CD14-positive monocyte (primary cell): ENCODE data around the gene TFIP11. TPM values are rescaled to one million over a fixed set of nuclear protein-coding genes. Genes with fewer than 3 reads are reported as not detected.

Experiments
- DNase-seq, 3 donors: peaks; one replicate each; pipeline ENCODE4 v3.0.0-alpha.2; 2011 to 2022
- H2AFZ ChIP-seq: 2 replicates; pipeline ENCODE4 v1.6.0; 2012; ENCODE audit warnings: mild to moderate bottlenecking, low read depth, low read length, inconsistent platforms; ENCODE audit not compliant: insufficient read depth, poor library complexity, severe bottlenecking
- H3K27ac ChIP-seq, 2 donors: 1 replicate in 1 of 2; 2 replicates in 1 of 2; pipeline ENCODE4 v1.5.1; 2012 to 2013; ENCODE audit warnings: low read length in 2 of 2, control low read depth in 1 of 2, inconsistent platforms in 1 of 2, low read depth in 1 of 2, mild to moderate bottlenecking in 1 of 2
- H3K27me3 ChIP-seq, 2 donors: one replicate each; pipeline versions ENCODE4 v1.6.0 to v1.6.1; 2011 to 2013; ENCODE audit warnings: low read length in 2 of 2; ENCODE audit not compliant: control insufficient read depth in 2 of 2, insufficient read depth in 2 of 2
- H3K36me3 ChIP-seq, 2 donors: replicated peaks in 1 of 2; 1 replicate in 1 of 2; 2 replicates in 1 of 2; pipeline versions ENCODE4 v1.5.1 to v1.6.1; 2012 to 2013; ENCODE audit warnings: low read length in 2 of 2, control low read depth in 1 of 2, inconsistent platforms in 1 of 2, mild to moderate bottlenecking in 1 of 2; ENCODE audit not compliant: insufficient read depth in 2 of 2, control insufficient read depth in 1 of 2
- H3K4me1 ChIP-seq, 2 donors: 1 replicate in 1 of 2; 2 replicates in 1 of 2; pipeline versions ENCODE4 v1.5.1 to v1.6.1; 2012 to 2013; ENCODE audit warnings: low read length in 2 of 2, control low read depth in 1 of 2, inconsistent platforms in 1 of 2, mild to moderate bottlenecking in 1 of 2, moderate library complexity in 1 of 2; ENCODE audit not compliant: insufficient read depth in 2 of 2, control insufficient read depth in 1 of 2
- H3K4me2 ChIP-seq: replicated peaks from 2 replicates; pipeline ENCODE3; 2012; ENCODE audit warnings: low read length, moderate library complexity, mild to moderate bottlenecking; ENCODE audit not compliant: poor library complexity, severe bottlenecking; ENCODE audit errors: extremely low read depth
- H3K4me3 ChIP-seq, 3 experiments: fragments of 200-600 bp in 1 of 3; sonication (generic) in 1 of 3; replicated peaks in 1 of 3; 1 replicate in 2 of 3; 2 replicates in 1 of 3; pipeline ENCODE4 v1.5.1; 2011 to 2013; ENCODE audit warnings: low read length in 3 of 3, mild to moderate bottlenecking in 3 of 3, control low read depth in 2 of 3, low read depth in 2 of 3, inconsistent platforms in 1 of 3, moderate library complexity in 1 of 3
- H3K79me2 ChIP-seq: 2 replicates; pipeline ENCODE4 v1.6.0; 2012; ENCODE audit warnings: mild to moderate bottlenecking, control low read depth, inconsistent platforms, low read length, moderate library complexity; ENCODE audit not compliant: insufficient read depth
- H3K9ac ChIP-seq: 2 replicates; pipeline ENCODE4 v1.6.0; 2017; ENCODE audit warnings: low read length, mild to moderate bottlenecking; ENCODE audit not compliant: insufficient read depth, poor library complexity, severe bottlenecking
- H3K9me3 ChIP-seq, 2 donors: replicated peaks in 1 of 2; 1 replicate in 1 of 2; 2 replicates in 1 of 2; pipeline versions ENCODE4 v1.5.1 to v1.6.1; 2012 to 2013; ENCODE audit warnings: low read length in 2 of 2, control low read depth in 1 of 2; ENCODE audit not compliant: control insufficient read depth in 1 of 2, insufficient read depth in 1 of 2
- H4K20me1 ChIP-seq: 2 replicates; pipeline ENCODE4 v1.6.0; 2012; ENCODE audit warnings: mild to moderate bottlenecking, low read length, control low read depth, moderate library complexity; ENCODE audit not compliant: insufficient read depth
- H3K27ac Mint-ChIP-seq, 7 donors: one replicate each; pipeline ENCODE4 v1.8.0; 2020; ENCODE audit warnings: mild to moderate bottlenecking in 7 of 7, mixed read lengths in 7 of 7, moderate library complexity in 6 of 7, inconsistent platforms in 2 of 7
- H3K27me3 Mint-ChIP-seq, 3 donors: one replicate each; pipeline ENCODE4 v1.8.0; 2021 to 2022; ENCODE audit warnings: low read depth in 3 of 3, mild to moderate bottlenecking in 3 of 3, mixed read lengths in 3 of 3, moderate library complexity in 3 of 3, inconsistent platforms in 1 of 3
- H3K36me3 Mint-ChIP-seq, 2 donors: one replicate each; pipeline ENCODE4 v1.8.0; 2020; ENCODE audit warnings: mixed read lengths in 2 of 2, inconsistent platforms in 1 of 2, mild to moderate bottlenecking in 1 of 2
- H3K4me1 Mint-ChIP-seq: one replicate; pipeline ENCODE4 v1.8.0; 2020; ENCODE audit warnings: mild to moderate bottlenecking, mixed read lengths
- H3K4me3 Mint-ChIP-seq, 2 donors: one replicate each; pipeline ENCODE4 v1.8.0; 2020; ENCODE audit warnings: mild to moderate bottlenecking in 2 of 2, mixed read lengths in 2 of 2, moderate library complexity in 1 of 2
- H3K9me3 Mint-ChIP-seq, 7 donors: one replicate each; pipeline ENCODE4 v1.8.0; 2020 to 2022; ENCODE audit warnings: mixed read lengths in 7 of 7, mild to moderate bottlenecking in 6 of 7, moderate library complexity in 6 of 7, inconsistent platforms in 2 of 7
- CTCF ChIP-seq: fragments of 200-600 bp; IDR thresholded peaks from one replicate; pipeline ENCODE4 v1.8.0; 2022; ENCODE audit warnings: antibody characterized with exemption, mild to moderate bottlenecking
- WGBS: methylation state at CpG from one replicate; pipeline ENCODE4 v1.1.5; 2013; ENCODE audit warnings: missing lambda C conversion rate; ENCODE audit not compliant: insufficient coverage; 5-methylcytosine and 5-hydroxymethylcytosine counted together
- intact Hi-C, 2 donors: fragments of 100-400 bp; cut with micrococcal nuclease; formaldehyde crosslinking; loops; one replicate each; pipeline versions ENCODE4 v1.15.0 to v1.15.1; 2023
- polyA plus RNA-seq, 3 donors: library from polyadenylated mRNA; depleted of rRNA in 1 of 3; unstranded in 2 of 3; stranded (reverse) in 1 of 3; fragments of 300-500 nt in 2 of 3; fragments of >200 nt in 1 of 3; fragmentation: Illumina TruSeq in 2 of 3; gene quantifications; 1 replicate in 2 of 3; 2 replicates in 1 of 3; pipeline ENCODE4 v1.2.3, GENCODE V29; 2012 to 2021

The TFIP11 gene
- polyA plus RNA-seq, 3 donors = 10.1 to 25.5 (median 19.8) TPM

- peaks cover 77 to 91% of the 10 kb centered on the region in 2 donors for H3K36me3 ChIP-seq
- H2AFZ ChIP-seq = no peak overlapping the region
- no peak for TF ChIP-seq CTCF
- no peaks in the 10 kb centered on the region for H3K79me2 ChIP-seq
- H4K20me1 ChIP-seq = no peaks in the 10 kb centered on the region
- H3K4me3 ChIP-seq = no peak overlapping the region
- Mint-ChIP-seq H3K27ac (no peak overlapping the region), H3K27me3 (peaks cover 0 to 6% (median 0%) of the 10 kb centered on the region in 3 donors), H3K36me3 (peaks cover 79 to 93% of the 10 kb centered on the region in 2 donors), H3K9me3 (no peaks in the 10 kb centered on the region), H3K4me1 (peaks cover 7% of the 10 kb centered on the region), H3K4me3 (no peak overlapping the region)
- intact Hi-C loops = no loop called here
- H3K27me3 ChIP-seq = no peaks in the 10 kb centered on the region
- no peak overlapping the region for H3K4me2 ChIP-seq
- 100% methylated on average over 5 of the region's 5 CpGs for WGBS
- no peak for DNase-seq
- no peaks in the 10 kb centered on the region for H3K9me3 ChIP-seq
- H3K27ac ChIP-seq = no peak overlapping the region
- H3K9ac ChIP-seq = no peak overlapping the region
- no peaks in the 10 kb centered on the region for H3K4me1 ChIP-seq
Observed at GRCh38 chr22:26466196-26466595, 46.1 kb downstream of the TFIP11 start.

- Mint-ChIP-seq H3K27ac (no peak overlapping the region), H3K4me3 (no peak overlapping the region), H3K9me3 (no peaks in the 10 kb centered on the region), H3K27me3 (peaks cover 0 to 3% (median 0%) of the 10 kb centered on the region in 3 donors), H3K36me3 (peaks cover 70 to 81% of the 10 kb centered on the region in 2 donors), H3K4me1 (peaks cover 7% of the 10 kb centered on the region)
- Histone ChIP-seq H3K27ac (no peak overlapping the region), H3K27me3 (no peaks in the 10 kb centered on the region), H3K4me2 (no peak overlapping the region), H4K20me1 (no peaks in the 10 kb centered on the region), H3K36me3 (peaks cover 71 to 91% of the 10 kb centered on the region in 2 donors), H3K9ac (no peak overlapping the region), H3K4me3 (no peak overlapping the region), H3K79me2 (no peaks in the 10 kb centered on the region), H3K4me1 (no peaks in the 10 kb centered on the region), H3K9me3 (no peaks in the 10 kb centered on the region), H2AFZ (no peak overlapping the region)
- no peak for TF ChIP-seq CTCF
- no peak for DNase-seq
- intact Hi-C loops = no loop called here
- 96% methylated on average over 7 of the region's 7 CpGs for WGBS
Observed at GRCh38 chr22:26464312-26464711, 48.0 kb downstream of the TFIP11 start.
